Measurements from ENCODE around the gene SLC12A2.

DNA sequence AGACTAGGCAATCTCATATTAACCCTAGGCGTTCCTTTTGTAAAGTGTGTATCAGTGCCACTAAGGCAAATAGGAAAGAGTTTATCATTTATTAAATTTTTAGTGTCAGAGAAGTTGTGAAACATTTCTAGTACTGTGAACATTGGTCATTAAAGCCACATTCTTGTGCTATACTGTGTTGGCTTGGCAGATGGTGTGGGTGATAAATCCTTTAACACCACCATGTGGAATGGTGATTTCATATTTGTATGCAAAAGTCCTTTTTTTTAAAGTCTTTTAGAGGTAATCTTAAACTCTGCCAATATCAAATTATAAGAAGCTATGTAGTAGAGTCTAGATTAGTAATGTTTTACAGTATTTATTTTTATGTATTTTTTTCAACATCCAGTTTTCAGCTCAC is 18.1 kb downstream of the SLC12A2 start:
- TF ChIP-seq, protein P1, sequence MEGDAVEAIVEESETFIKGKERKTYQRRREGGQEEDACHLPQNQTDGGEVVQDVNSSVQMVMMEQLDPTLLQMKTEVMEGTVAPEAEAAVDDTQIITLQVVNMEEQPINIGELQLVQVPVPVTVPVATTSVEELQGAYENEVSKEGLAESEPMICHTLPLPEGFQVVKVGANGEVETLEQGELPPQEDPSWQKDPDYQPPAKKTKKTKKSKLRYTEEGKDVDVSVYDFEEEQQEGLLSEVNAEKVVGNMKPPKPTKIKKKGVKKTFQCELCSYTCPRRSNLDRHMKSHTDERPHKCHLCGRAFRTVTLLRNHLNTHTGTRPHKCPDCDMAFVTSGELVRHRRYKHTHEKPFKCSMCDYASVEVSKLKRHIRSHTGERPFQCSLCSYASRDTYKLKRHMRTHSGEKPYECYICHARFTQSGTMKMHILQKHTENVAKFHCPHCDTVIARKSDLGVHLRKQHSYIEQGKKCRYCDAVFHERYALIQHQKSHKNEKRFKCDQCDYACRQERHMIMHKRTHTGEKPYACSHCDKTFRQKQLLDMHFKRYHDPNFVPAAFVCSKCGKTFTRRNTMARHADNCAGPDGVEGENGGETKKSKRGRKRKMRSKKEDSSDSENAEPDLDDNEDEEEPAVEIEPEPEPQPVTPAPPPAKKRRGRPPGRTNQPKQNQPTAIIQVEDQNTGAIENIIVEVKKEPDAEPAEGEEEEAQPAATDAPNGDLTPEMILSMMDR (IDR thresholded peaks at IDR 0.05): no peak
- TF ChIP-seq POLR2A (IDR thresholded peaks at IDR 0.05): no peak
